Measurements from ENCODE around the gene CKMT2. TPM values are rescaled to one million over a fixed set of nuclear protein-coding genes. Genes with fewer than 3 reads are reported as not detected.
"Not testable (repeated sequence)": the region's sequence is repeated elsewhere in the genome, so short reads cannot be mapped to it uniquely, and the experiment has no call there.

The CKMT2 gene
- total RNA-seq, 1 experiment from 2014 or later: not detected

DNA sequence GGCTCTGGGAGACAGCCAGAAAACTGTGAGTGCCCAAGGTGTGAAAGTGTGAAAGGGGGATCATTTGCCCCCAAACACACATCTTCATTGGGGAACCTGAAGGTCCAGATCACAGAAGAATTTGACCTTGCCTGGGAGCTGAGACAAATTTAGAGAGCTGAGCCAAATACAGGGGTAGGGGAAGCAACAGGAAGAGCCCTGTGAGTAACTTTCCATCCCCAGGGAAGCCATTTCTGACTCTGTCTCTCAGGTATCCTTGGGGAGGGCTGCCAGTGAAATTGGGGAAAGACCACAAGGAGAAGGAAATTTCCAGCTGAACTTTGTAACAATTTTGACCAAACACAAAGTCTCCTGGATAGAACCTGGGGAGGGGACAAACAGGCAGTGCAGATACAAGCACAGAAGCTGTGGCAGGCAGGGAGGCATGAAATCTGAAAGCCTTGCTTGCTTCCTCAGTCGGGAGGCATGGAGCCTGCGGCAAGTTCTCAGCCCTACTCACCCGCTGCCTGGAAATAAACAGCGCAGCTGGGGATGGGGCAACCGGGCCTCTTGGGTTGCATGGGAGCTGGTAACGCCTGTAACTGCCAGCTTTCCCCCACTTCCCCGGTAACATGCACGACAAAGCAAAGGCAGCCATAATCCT, 36.8 kb downstream of the CKMT2 start:
- no peak overlapping the region for H3K4me3 ChIP-seq (ENCODE audit: low read depth in 2 of 2, low read length in 2 of 2)
- DNase-seq (ENCODE audit: low read depth, low spot score) (no peak), ATAC-seq (peak; percentile 57; the same call in 1 of the 2 replicates)
- H3K27ac ChIP-seq (ENCODE audit: low read length): peak overlapping the region; percentile 67
- H3K9me3 ChIP-seq (ENCODE audit: control insufficient read depth, insufficient read depth, low read depth, low read length): peaks cover 4% of the 10 kb centered on the region; the same call in 1 of the 2 replicates
- H3K4me1 ChIP-seq (ENCODE audit: control insufficient read depth, insufficient read depth, low read length): peaks cover 17% of the 10 kb centered on the region
- no peaks in the 10 kb centered on the region for H3K27me3 ChIP-seq (ENCODE audit: control insufficient read depth, insufficient read depth, low read length)
- CTCF ChIA-PET: no interaction called here
- TF ChIP-seq TCF7L2 (IDR thresholded peaks at IDR 0.05; ENCODE audit: low read depth, low read length) (no peak), POLR2AphosphoS5 (IDR thresholded peaks at IDR 0.05; ENCODE audit: low read depth, low read length) (no peak), SIN3A (IDR thresholded peaks at IDR 0.05; ENCODE audit: borderline replicate concordance, insufficient read depth, low read depth, low read length) (no peak)
- TF ChIP-seq, protein P1, sequence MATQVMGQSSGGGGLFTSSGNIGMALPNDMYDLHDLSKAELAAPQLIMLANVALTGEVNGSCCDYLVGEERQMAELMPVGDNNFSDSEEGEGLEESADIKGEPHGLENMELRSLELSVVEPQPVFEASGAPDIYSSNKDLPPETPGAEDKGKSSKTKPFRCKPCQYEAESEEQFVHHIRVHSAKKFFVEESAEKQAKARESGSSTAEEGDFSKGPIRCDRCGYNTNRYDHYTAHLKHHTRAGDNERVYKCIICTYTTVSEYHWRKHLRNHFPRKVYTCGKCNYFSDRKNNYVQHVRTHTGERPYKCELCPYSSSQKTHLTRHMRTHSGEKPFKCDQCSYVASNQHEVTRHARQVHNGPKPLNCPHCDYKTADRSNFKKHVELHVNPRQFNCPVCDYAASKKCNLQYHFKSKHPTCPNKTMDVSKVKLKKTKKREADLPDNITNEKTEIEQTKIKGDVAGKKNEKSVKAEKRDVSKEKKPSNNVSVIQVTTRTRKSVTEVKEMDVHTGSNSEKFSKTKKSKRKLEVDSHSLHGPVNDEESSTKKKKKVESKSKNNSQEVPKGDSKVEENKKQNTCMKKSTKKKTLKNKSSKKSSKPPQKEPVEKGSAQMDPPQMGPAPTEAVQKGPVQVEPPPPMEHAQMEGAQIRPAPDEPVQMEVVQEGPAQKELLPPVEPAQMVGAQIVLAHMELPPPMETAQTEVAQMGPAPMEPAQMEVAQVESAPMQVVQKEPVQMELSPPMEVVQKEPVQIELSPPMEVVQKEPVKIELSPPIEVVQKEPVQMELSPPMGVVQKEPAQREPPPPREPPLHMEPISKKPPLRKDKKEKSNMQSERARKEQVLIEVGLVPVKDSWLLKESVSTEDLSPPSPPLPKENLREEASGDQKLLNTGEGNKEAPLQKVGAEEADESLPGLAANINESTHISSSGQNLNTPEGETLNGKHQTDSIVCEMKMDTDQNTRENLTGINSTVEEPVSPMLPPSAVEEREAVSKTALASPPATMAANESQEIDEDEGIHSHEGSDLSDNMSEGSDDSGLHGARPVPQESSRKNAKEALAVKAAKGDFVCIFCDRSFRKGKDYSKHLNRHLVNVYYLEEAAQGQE (IDR thresholded peaks at IDR 0.05; ENCODE audit: insufficient read depth in 1 of 2, low read depth in 2 of 2, low read length in 1 of 2): no peak
- TF ChIP-seq, protein P2, sequence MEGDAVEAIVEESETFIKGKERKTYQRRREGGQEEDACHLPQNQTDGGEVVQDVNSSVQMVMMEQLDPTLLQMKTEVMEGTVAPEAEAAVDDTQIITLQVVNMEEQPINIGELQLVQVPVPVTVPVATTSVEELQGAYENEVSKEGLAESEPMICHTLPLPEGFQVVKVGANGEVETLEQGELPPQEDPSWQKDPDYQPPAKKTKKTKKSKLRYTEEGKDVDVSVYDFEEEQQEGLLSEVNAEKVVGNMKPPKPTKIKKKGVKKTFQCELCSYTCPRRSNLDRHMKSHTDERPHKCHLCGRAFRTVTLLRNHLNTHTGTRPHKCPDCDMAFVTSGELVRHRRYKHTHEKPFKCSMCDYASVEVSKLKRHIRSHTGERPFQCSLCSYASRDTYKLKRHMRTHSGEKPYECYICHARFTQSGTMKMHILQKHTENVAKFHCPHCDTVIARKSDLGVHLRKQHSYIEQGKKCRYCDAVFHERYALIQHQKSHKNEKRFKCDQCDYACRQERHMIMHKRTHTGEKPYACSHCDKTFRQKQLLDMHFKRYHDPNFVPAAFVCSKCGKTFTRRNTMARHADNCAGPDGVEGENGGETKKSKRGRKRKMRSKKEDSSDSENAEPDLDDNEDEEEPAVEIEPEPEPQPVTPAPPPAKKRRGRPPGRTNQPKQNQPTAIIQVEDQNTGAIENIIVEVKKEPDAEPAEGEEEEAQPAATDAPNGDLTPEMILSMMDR (IDR thresholded peaks at IDR 0.05): no peak
- intact Hi-C loops (cut with micrococcal nuclease; ENCODE audit: unreplicated experiment) (no loop called here), in situ Hi-C loops (cut with HindIII; ENCODE audit: low pct_unique_long_range_greater_than_20kb, low sequenced_read_pairs) (no loop called here)
- POLR2A ChIA-PET: interaction anchor here (0.6 to 0.7 kb wide), 2 partner anchors 169 to 365 kb away, joined by 3 read pairs; no protein-coding TSS in a partner anchor
- no peaks in the 10 kb centered on the region; the same call in 1 of the 2 replicates for H3K36me3 ChIP-seq (ENCODE audit: control insufficient read depth, insufficient read depth, low read length)
- BruUV-seq (replicated peaks): no TSS peak

- peak; percentile 55; the same call in 1 of the 2 replicates for ATAC-seq
- DNase-seq (ENCODE audit: low read depth, low spot score); BruUV-seq (replicated peaks); H3K4me3 ChIP-seq (ENCODE audit: low read depth in 2 of 2, low read length in 2 of 2); CTCF ChIA-PET; in situ Hi-C loops (cut with HindIII; ENCODE audit: low pct_unique_long_range_greater_than_20kb, low sequenced_read_pairs); H3K27me3 ChIP-seq (ENCODE audit: control insufficient read depth, insufficient read depth, low read length); intact Hi-C loops (cut with micrococcal nuclease; ENCODE audit: unreplicated experiment); H3K36me3 ChIP-seq (ENCODE audit: control insufficient read depth, insufficient read depth, low read length); H3K9me3 ChIP-seq (ENCODE audit: control insufficient read depth, insufficient read depth, low read depth, low read length): not testable (repeated sequence)
- Histone ChIP-seq H3K4me1 (ENCODE audit: control insufficient read depth, insufficient read depth, low read length) (peaks cover 17% of the 10 kb centered on the region), H3K27ac (ENCODE audit: low read length) (peak overlapping the region; percentile 67; the same call in 1 of the 2 replicates)
- POLR2A ChIA-PET: interaction anchor here (0.6 kb wide), 3 partner anchors 366 to 1268 kb away, joined by 3 to 9 read pairs (median 9); no protein-coding TSS in a partner anchor
Observed at GRCh38 chr5:81270394-81271027, 37.4 kb downstream of the CKMT2 start.

- Histone ChIP-seq H3K4me3 (ENCODE audit: low read depth in 2 of 2, low read length in 2 of 2) (no peak overlapping the region), H3K27ac (ENCODE audit: low read length) (no peak overlapping the region), H3K36me3 (ENCODE audit: control insufficient read depth, insufficient read depth, low read length) (no peaks in the 10 kb centered on the region), H3K27me3 (ENCODE audit: control insufficient read depth, insufficient read depth, low read length) (no peaks in the 10 kb centered on the region), H3K9me3 (ENCODE audit: control insufficient read depth, insufficient read depth, low read depth, low read length) (peaks cover 6% of the 10 kb centered on the region; the same call in 1 of the 2 replicates), H3K4me1 (ENCODE audit: control insufficient read depth, insufficient read depth, low read length) (no peaks in the 10 kb centered on the region)
- CTCF ChIA-PET: no interaction called here
- POLR2A ChIA-PET: no interaction called here
- no peak for ATAC-seq
- BruUV-seq (replicated peaks): no TSS peak
- no peak for DNase-seq (ENCODE audit: low read depth, low spot score)
- TF ChIP-seq TCF7L2 (IDR thresholded peaks at IDR 0.05; ENCODE audit: low read depth, low read length): no peak
- TF ChIP-seq, protein P1 (IDR thresholded peaks at IDR 0.05; ENCODE audit: insufficient read depth in 1 of 2, low read depth in 2 of 2, low read length in 1 of 2): no peak
- no peak for TF ChIP-seq SIN3A (IDR thresholded peaks at IDR 0.05; ENCODE audit: borderline replicate concordance, insufficient read depth, low read depth, low read length)
- intact Hi-C loops (cut with micrococcal nuclease; ENCODE audit: unreplicated experiment): no loop called here
- in situ Hi-C loops (cut with HindIII; ENCODE audit: low pct_unique_long_range_greater_than_20kb, low sequenced_read_pairs): no loop called here
Observed at GRCh38 chr5:81283976-81284375, 50.9 kb downstream of the CKMT2 start.
